Esophagus muscularis mucosa (tissue), 4 donors: Measurements from ENCODE around the gene LKAAEAR1. TPM values are rescaled to one million over a fixed set of nuclear protein-coding genes. Genes with fewer than 3 reads are reported as not detected.
"Not testable (repeated sequence)": the region's sequence is repeated elsewhere in the genome, so short reads cannot be mapped to it uniquely, and the experiment has no call there.

Experiments
- DNase-seq: peaks from one replicate; pipeline ENCODE4 v3.0.0-alpha.2; 2017; ENCODE audit errors: extremely low spot score
- H3K27ac ChIP-seq, 4 donors: fragments of 200-600 bp; sonication (generic); replicated peaks in 1 of 4; 1 replicate in 3 of 4; 2 replicates in 1 of 4; pipeline ENCODE4 v1.5.1; 2016 to 2019; ENCODE audit warnings: mild to moderate bottlenecking in 1 of 4
- H3K27me3 ChIP-seq, 4 donors: fragments of 200-600 bp; sonication (generic); one replicate each; pipeline versions ENCODE4 v1.5.1 to v1.6.0; 2016 to 2019
- H3K36me3 ChIP-seq, 4 donors: fragments of 200-600 bp; sonication (generic); one replicate each; pipeline ENCODE4 v1.5.1; 2016 to 2019
- H3K4me1 ChIP-seq, 4 donors: fragments of 200-600 bp; sonication (generic); one replicate each; pipeline ENCODE4 v1.5.1; 2016 to 2019
- H3K4me3 ChIP-seq, 4 donors: fragments of 200-600 bp; sonication (generic); 1 replicate in 2 of 4; 2 replicates in 2 of 4; pipeline ENCODE4 v1.5.1; 2016 to 2019; ENCODE audit warnings: mild to moderate bottlenecking in 4 of 4, moderate library complexity in 1 of 4
- H3K9me3 ChIP-seq, 4 donors: fragments of 200-600 bp; sonication (generic); 1 replicate in 3 of 4; 2 replicates in 1 of 4; pipeline ENCODE4 v1.5.1; 2016 to 2019
- EP300 ChIP-seq: sonication (generic); formaldehyde crosslinking; IDR thresholded peaks from one replicate; pipeline ENCODE4 v1.6.1; 2017; ENCODE audit warnings: antibody characterized with exemption
- POLR2A ChIP-seq: fragments of 450-650 bp; IDR thresholded peaks from one replicate; pipeline ENCODE4 v1.6.1; 2017; ENCODE audit warnings: antibody characterized with exemption, moderate library complexity, mild to moderate bottlenecking, low read depth
- POLR2AphosphoS5 ChIP-seq, 2 donors: sonication (generic); formaldehyde crosslinking; IDR thresholded peaks; one replicate each; pipeline ENCODE4 v1.6.1; 2017; ENCODE audit warnings: antibody characterized with exemption in 2 of 2
- WGBS: methylation state at CpG from one replicate; pipeline ENCODE4 v1.1.5; 2018; 5-methylcytosine and 5-hydroxymethylcytosine counted together
- intact Hi-C: fragments of 100-400 bp; cut with DNase I; formaldehyde crosslinking; loops from one replicate; pipeline ENCODE4 v1.15.1; 2023
- total RNA-seq, 4 donors: library from RNA; depleted of rRNA; stranded (reverse); fragments of >200 nt; gene quantifications; one replicate each; pipeline versions ENCODE4 v1.1.0 to v1.2.1, GENCODE V29; 2016
- TF ChIP-seq, protein P1 (sequence below), 3 experiments: fragments of 200-600 bp in 2 of 3; fragments of 450-650 bp in 1 of 3; sonication (generic) in 2 of 3; IDR thresholded peaks; one replicate each; pipeline ENCODE4 v1.5.1; 2017 to 2019; ENCODE audit warnings: antibody characterized with exemption in 3 of 3, mild to moderate bottlenecking in 2 of 3, moderate library complexity in 1 of 3

Gene LKAAEAR1
- total RNA-seq, 4 donors from 2014 or later: not detected

DNA sequence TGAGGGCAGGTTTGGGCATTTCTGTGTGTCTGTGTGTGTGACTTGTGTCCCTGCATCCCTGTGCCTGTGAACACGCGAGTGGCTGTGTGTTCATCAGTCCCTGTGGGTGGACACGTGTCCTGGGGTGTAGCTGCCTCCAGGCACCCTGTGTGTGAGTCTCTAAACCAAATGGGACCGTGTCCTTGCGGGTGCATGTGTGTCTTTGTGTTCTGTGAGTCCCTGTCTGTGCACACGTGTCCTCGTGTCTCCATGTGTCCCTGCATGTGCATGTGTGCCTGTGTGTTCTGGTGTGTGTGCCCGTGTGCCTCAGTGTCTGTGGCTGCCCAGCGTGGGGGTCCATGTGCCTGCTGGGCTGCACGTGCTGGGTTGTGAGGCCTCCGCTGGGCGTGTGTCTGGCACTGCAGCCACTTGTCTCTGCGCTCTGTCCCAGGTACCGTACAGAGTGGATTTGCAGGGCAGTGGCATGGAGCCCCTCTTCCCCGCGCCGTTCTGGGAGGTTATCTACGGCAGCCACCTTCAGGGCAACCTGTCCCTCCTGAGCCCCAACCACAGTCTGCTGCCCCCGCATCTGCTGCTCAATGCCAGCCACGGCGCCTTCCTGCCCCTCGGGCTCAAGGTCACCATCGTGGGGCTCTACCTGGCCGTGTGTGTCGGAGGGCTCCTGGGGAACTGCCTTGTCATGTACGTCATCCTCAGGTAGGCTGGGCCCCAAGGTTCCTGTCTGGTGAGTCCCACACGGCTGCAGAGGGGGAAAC, 8.2 kb upstream of the LKAAEAR1 start:
- Histone ChIP-seq H3K36me3 (no peaks in the 10 kb centered on the region), H3K4me3 (no peak overlapping the region), H3K27ac (no peak overlapping the region), H3K9me3 (no peaks in the 10 kb centered on the region), H3K27me3 (peaks cover 0 to 60% (median 2%) of the 10 kb centered on the region in 4 donors), H3K4me1 (no peaks in the 10 kb centered on the region)
- WGBS: 50% methylated on average over 12 of the region's 27 CpGs
- TF ChIP-seq EP300 (no peak), POLR2AphosphoS5 (IDR thresholded peaks at IDR 0.05) (no peak), POLR2A (no peak)
- TF ChIP-seq, protein P1, sequence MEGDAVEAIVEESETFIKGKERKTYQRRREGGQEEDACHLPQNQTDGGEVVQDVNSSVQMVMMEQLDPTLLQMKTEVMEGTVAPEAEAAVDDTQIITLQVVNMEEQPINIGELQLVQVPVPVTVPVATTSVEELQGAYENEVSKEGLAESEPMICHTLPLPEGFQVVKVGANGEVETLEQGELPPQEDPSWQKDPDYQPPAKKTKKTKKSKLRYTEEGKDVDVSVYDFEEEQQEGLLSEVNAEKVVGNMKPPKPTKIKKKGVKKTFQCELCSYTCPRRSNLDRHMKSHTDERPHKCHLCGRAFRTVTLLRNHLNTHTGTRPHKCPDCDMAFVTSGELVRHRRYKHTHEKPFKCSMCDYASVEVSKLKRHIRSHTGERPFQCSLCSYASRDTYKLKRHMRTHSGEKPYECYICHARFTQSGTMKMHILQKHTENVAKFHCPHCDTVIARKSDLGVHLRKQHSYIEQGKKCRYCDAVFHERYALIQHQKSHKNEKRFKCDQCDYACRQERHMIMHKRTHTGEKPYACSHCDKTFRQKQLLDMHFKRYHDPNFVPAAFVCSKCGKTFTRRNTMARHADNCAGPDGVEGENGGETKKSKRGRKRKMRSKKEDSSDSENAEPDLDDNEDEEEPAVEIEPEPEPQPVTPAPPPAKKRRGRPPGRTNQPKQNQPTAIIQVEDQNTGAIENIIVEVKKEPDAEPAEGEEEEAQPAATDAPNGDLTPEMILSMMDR (IDR thresholded peaks at IDR 0.05): no peak
- no peak for DNase-seq
- intact Hi-C loops: no loop called here

GRCh38 chr20:64091770-64092169, 7.6 kb upstream of the LKAAEAR1 start:
- Histone ChIP-seq H3K9me3 (no peaks in the 10 kb centered on the region), H3K36me3 (no peaks in the 10 kb centered on the region), H3K4me3 (no peak overlapping the region), H3K27me3 (peaks cover 0 to 56% (median 2%) of the 10 kb centered on the region in 4 donors), H3K4me1 (no peaks in the 10 kb centered on the region), H3K27ac (no peak overlapping the region)
- intact Hi-C loops: no loop called here
- TF ChIP-seq EP300 (no peak), POLR2A (no peak), POLR2AphosphoS5 (IDR thresholded peaks at IDR 0.05) (no peak)
- TF ChIP-seq, protein P1 (IDR thresholded peaks at IDR 0.05): no peak
- no peak for DNase-seq
- WGBS: 18% methylated on average over 10 of the region's 16 CpGs

DNA sequence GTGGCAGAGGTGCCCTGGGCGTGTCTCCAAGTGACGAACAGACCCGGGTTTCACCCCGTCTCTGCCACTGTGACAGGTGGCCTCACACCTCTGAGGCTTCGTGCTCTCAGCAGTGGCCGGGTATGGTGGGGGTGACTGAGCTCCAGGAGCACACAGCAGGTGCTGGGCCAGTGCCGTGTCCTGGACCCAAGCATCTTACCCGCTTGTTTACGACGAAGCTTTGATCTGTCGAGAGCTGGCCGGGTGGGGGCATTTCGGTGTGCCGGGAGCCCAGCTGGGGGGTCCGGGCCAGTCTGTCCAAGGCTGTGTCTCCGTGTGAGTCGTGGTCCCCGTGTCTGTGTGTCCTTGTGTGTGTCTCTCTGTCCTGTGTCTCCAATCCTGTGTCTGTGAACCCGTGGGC, 7.1 kb upstream of the LKAAEAR1 start:
- H3K4me3 ChIP-seq: no peak overlapping the region
- no peaks in the 10 kb centered on the region for H3K9me3 ChIP-seq
- TF ChIP-seq EP300: no peak
- TF ChIP-seq, protein P1 (IDR thresholded peaks at IDR 0.05): no peak
- no peak for TF ChIP-seq POLR2A
- TF ChIP-seq POLR2AphosphoS5 (IDR thresholded peaks at IDR 0.05): no peak
- peaks cover 0 to 55% (median 0%) of the 10 kb centered on the region in 4 donors for H3K27me3 ChIP-seq
- 72% methylated on average over 12 of the region's 19 CpGs for WGBS
- DNase-seq: no peak
- H3K4me1 ChIP-seq: no peaks in the 10 kb centered on the region
- intact Hi-C loops: no loop called here
- no peak overlapping the region for H3K27ac ChIP-seq
- no peaks in the 10 kb centered on the region for H3K36me3 ChIP-seq

DNA sequence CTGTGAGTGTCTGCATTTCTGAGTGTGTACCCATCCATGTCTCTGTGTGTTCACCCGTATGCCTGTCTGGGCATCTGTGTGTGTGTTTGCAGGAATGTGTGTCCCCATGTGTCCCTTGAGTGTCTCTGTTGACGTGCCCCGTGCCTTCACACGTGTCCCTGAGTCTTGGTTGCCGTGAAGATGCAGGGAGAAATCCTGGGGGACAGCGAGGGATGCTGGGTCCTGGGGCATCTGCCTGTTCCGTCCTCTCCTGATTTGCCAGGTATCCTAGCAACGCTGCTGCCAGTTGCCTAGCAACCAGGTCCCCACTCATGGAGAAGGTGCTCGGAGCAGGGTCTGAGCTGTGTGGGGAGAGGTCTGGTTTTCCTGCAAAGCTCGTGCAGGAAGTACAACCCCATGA, 6.0 kb upstream of the LKAAEAR1 start:
- H3K27ac ChIP-seq: no peak overlapping the region
- H3K27me3 ChIP-seq: peaks cover 0 to 55% (median under 1%) of the 10 kb centered on the region in 4 donors
- H3K9me3 ChIP-seq: no peaks in the 10 kb centered on the region
- no peaks in the 10 kb centered on the region for H3K4me1 ChIP-seq
- intact Hi-C loops: no loop called here
- H3K4me3 ChIP-seq: no peak overlapping the region
- H3K36me3 ChIP-seq: no peaks in the 10 kb centered on the region
- 62% methylated on average over 7 of the region's 10 CpGs for WGBS
- no peak for DNase-seq
- TF ChIP-seq, protein P1 (IDR thresholded peaks at IDR 0.05): no peak
- TF ChIP-seq POLR2A (no peak), EP300 (no peak), POLR2AphosphoS5 (IDR thresholded peaks at IDR 0.05) (no peak)

DNA sequence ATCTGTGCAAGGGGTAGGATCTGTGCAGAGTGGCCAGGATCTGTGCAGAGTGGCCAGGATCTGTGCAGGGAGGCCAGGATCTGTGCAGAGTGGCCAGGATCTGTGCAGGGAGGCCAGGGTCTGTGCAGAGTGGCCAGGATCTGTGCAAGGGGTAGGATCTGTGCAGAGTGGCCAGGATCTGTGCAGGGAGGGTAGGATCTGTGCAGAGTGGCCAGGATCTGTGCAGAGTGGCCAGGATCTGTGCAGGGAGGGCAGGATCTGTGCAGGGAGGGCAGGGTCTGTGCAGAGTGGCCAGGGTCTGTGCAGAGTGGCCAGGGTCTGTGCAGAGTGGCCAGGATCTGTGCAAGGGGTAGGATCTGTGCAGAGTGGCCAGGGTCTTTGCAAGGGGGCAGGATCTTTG, 4.4 kb upstream of the LKAAEAR1 start:
- H3K9me3 ChIP-seq, intact Hi-C loops, H3K4me3 ChIP-seq, DNase-seq, H3K27ac ChIP-seq, H3K36me3 ChIP-seq: not testable (repeated sequence)
- H3K4me1 ChIP-seq: peaks cover 6 to 15% (median 12%) of the 10 kb centered on the region in 4 donors
- H3K27me3 ChIP-seq: peaks cover 0 to 70% (median 16%) of the 10 kb centered on the region in 4 donors

DNA sequence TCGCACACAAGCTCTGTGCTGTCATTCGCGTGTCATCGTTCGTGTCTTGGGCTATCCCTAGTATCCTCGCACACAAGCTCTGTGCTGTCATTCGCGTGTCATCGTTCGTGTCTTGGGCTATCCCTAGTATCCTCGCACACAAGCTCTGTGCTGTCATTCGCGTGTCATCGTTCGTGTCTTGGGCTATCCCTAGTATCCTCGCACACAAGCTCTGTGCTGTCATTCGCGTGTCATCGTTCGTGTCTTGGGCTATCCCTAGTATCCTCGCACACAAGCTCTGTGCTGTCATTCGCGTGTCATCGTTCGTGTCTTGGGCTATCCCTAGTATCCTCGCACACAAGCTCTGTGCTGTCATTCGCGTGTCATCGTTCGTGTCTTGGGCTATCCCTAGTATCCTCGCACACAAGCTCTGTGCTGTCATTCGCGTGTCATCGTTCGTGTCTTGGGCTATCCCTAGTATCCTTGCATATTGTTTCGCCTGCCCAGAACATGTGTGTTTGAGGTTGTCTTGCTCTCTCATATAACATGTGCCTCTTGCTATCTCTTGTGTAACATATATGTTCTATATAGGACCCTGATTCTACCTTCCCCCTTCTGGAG, 3.1 kb upstream of the LKAAEAR1 start:
- H3K9me3 ChIP-seq, DNase-seq, H3K36me3 ChIP-seq, H3K27ac ChIP-seq, intact Hi-C loops, H3K4me3 ChIP-seq: not testable (repeated sequence)
- peaks cover 0 to 74% (median 16%) of the 10 kb centered on the region in 4 donors for H3K27me3 ChIP-seq
- peaks cover 10 to 28% (median 21%) of the 10 kb centered on the region in 4 donors for H3K4me1 ChIP-seq
- 97% methylated on average over 8 of the region's 36 CpGs for WGBS
